K562 (cell line): ENCODE measurements around the gene RNF215. TPM values are rescaled to one million over a fixed set of nuclear protein-coding genes. Genes with fewer than 3 reads are reported as not detected.
A peak's percentile ranks its signal among the peaks of the same experiment; 100 is the strongest.

Experiments used
- C11orf30 ChIP-seq: fragments of 450-650 bp; IDR thresholded peaks from 2 replicates; pipeline ENCODE4 v1.6.1; 2016; ENCODE audit warnings: low read depth, mild to moderate bottlenecking
- EWSR1 ChIP-seq: fragments of 450-650 bp; IDR thresholded peaks from 2 replicates; pipeline ENCODE4 v1.6.1; 2018; ENCODE audit warnings: borderline replicate concordance, mild to moderate bottlenecking, low read depth, moderate library complexity; ENCODE audit not compliant: partially characterized antibody
- HSF4 ChIP-seq: fragments of 250-450 bp; sonication (Bioruptor Pico); IDR thresholded peaks from 2 replicates; pipeline ENCODE4 v2.1.2; 2022; ENCODE audit warnings: mild to moderate bottlenecking, moderate library complexity, borderline replicate concordance
- JUND ChIP-seq, 2 experiments: IDR thresholded peaks; 2 replicates in 1 of 2; 3 replicates in 1 of 2; pipeline ENCODE4 v1.6.1; 2011; ENCODE audit warnings: borderline replicate concordance in 2 of 2, low read depth in 2 of 2, low read length in 2 of 2, improper control_type of control experiment in 1 of 2, missing biosample characterization in 1 of 2, missing genetic modification characterization in 1 of 2, missing genetic modification reagents in 1 of 2
- KDM1A ChIP-seq, 2 experiments: fragments of 450-650 bp; IDR thresholded peaks; 2 replicates each; pipeline ENCODE4 v1.6.1; 2016; ENCODE audit warnings: mild to moderate bottlenecking in 2 of 2
- OTX1 ChIP-seq: fragments of 450-650 bp; formaldehyde crosslinking; IDR thresholded peaks from 2 replicates; pipeline ENCODE4 v1.4.0; 2022; ENCODE audit warnings: mild to moderate bottlenecking
- PBX2 ChIP-seq, 2 experiments: IDR thresholded peaks in 1 of 2; conservative IDR thresholded peaks in 1 of 2; 2 replicates each; pipeline ENCODE4 v1.6.1; 2016; ENCODE audit warnings: low read depth in 2 of 2, mild to moderate bottlenecking in 1 of 2, missing compliant biosample characterization in 1 of 2, missing genetic modification characterization in 1 of 2, moderate library complexity in 1 of 2
- SNAPC5 ChIP-seq: fragments of 250-450 bp; sonication (Bioruptor Pico); IDR thresholded peaks from 2 replicates; pipeline ENCODE4 v1.8.0; 2021; ENCODE audit warnings: moderate library complexity, mild to moderate bottlenecking, inconsistent platforms
- SRSF7 ChIP-seq: fragments of 200-400 bp; formaldehyde crosslinking; optimal IDR thresholded peaks from 2 replicates; pipeline ENCODE3; 2017; ENCODE audit warnings: mild to moderate bottlenecking, low read depth, low read length
- TAL1 ChIP-seq: fragments of 450-650 bp; IDR thresholded peaks from 2 replicates; pipeline ENCODE4 v1.6.1; 2016; ENCODE audit warnings: mild to moderate bottlenecking
- ZNF133 ChIP-seq: fragments of 250-450 bp; sonication (Bioruptor Pico); IDR thresholded peaks from 2 replicates; pipeline ENCODE4 v1.4.0; 2020; ENCODE audit warnings: mild to moderate bottlenecking
- ZNF507 ChIP-seq: conservative IDR thresholded peaks from 2 replicates; pipeline ENCODE4 v1.6.1; 2017; ENCODE audit warnings: missing genetic modification characterization, missing compliant biosample characterization
- polyA plus RNA-seq, 8 experiments: library from polyadenylated mRNA; depleted of rRNA in 4 of 8; stranded (reverse) in 5 of 8; unstranded in 3 of 8; fragments of >200 nt; fragmentation: Nextera tagmentation in 2 of 8; fragmentation: Illumina TruSeq in 1 of 8; extraction: Ambion mirVana in 2 of 8; extraction: Trizol in 1 of 8; gene quantifications; 2 replicates each; pipeline versions ENCODE4 v1.2.1 to v1.2.3, GENCODE V29; 2011 to 2014; ENCODE audit warnings: inconsistent platforms in 1 of 8, missing spikeins in 1 of 8
- total RNA-seq, 7 experiments: library from RNA; depleted of rRNA in 6 of 7; stranded (reverse); fragments of >200 nt in 6 of 7; fragmentation: Illumina TruSeq in 2 of 7; extraction: Trizol in 2 of 7; gene quantifications; 2 replicates each; pipeline versions ENCODE4 v1.2.1 to v1.2.3, GENCODE V29; 2011 to 2021; ENCODE audit warnings: low replicate concordance in 1 of 7
- TF ChIP-seq, protein P1 (sequence below): fragments of 450-650 bp; IDR thresholded peaks from 2 replicates; pipeline ENCODE4 v1.6.1; 2017; ENCODE audit warnings: antibody characterized with exemption, mild to moderate bottlenecking
- TF ChIP-seq, protein P2 (sequence below): fragments of 250-450 bp; sonication (Bioruptor Pico); IDR thresholded peaks from 2 replicates; pipeline ENCODE4 v1.5.0; 2020; ENCODE audit warnings: mild to moderate bottlenecking, borderline replicate concordance

RNF215 gene
- total and polyA plus RNA-seq, 9 of the 15 experiments (the other 6 are each of a cell fraction or from before 2014, with no cell fraction given) = 0.08 to 9.8 (median 2.7) TPM

- TF ChIP-seq SNAPC5 (CRISPR knock-in tag) = no peak
- no peak for TF ChIP-seq OTX1 (CRISPR knock-in tag)
- TF ChIP-seq, protein P1, sequence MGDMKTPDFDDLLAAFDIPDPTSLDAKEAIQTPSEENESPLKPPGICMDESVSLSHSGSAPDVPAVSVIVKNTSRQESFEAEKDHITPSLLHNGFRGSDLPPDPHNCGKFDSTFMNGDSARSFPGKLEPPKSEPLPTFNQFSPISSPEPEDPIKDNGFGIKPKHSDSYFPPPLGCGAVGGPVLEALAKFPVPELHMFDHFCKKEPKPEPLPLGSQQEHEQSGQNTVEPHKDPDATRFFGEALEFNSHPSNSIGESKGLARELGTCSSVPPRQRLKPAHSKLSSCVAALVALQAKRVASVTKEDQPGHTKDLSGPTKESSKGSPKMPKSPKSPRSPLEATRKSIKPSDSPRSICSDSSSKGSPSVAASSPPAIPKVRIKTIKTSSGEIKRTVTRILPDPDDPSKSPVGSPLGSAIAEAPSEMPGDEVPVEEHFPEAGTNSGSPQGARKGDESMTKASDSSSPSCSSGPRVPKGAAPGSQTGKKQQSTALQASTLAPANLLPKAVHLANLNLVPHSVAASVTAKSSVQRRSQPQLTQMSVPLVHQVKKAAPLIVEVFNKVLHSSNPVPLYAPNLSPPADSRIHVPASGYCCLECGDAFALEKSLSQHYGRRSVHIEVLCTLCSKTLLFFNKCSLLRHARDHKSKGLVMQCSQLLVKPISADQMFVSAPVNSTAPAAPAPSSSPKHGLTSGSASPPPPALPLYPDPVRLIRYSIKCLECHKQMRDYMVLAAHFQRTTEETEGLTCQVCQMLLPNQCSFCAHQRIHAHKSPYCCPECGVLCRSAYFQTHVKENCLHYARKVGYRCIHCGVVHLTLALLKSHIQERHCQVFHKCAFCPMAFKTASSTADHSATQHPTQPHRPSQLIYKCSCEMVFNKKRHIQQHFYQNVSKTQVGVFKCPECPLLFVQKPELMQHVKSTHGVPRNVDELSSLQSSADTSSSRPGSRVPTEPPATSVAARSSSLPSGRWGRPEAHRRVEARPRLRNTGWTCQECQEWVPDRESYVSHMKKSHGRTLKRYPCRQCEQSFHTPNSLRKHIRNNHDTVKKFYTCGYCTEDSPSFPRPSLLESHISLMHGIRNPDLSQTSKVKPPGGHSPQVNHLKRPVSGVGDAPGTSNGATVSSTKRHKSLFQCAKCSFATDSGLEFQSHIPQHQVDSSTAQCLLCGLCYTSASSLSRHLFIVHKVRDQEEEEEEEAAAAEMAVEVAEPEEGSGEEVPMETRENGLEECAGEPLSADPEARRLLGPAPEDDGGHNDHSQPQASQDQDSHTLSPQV = 0 out of 2 replicates have a peak, but pooled peaks have one; percentile 28
- TF ChIP-seq ZNF133 = no peak
- no peak for TF ChIP-seq SRSF7
- TF ChIP-seq KDM1A (IDR thresholded peaks at IDR 0.05) = peak; percentile 67 to 74
- TF ChIP-seq, protein P2, sequence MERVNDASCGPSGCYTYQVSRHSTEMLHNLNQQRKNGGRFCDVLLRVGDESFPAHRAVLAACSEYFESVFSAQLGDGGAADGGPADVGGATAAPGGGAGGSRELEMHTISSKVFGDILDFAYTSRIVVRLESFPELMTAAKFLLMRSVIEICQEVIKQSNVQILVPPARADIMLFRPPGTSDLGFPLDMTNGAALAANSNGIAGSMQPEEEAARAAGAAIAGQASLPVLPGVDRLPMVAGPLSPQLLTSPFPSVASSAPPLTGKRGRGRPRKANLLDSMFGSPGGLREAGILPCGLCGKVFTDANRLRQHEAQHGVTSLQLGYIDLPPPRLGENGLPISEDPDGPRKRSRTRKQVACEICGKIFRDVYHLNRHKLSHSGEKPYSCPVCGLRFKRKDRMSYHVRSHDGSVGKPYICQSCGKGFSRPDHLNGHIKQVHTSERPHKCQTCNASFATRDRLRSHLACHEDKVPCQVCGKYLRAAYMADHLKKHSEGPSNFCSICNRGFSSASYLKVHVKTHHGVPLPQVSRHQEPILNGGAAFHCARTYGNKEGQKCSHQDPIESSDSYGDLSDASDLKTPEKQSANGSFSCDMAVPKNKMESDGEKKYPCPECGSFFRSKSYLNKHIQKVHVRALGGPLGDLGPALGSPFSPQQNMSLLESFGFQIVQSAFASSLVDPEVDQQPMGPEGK = no peak
- no peak for TF ChIP-seq ZNF507 (tag)
- TF ChIP-seq C11orf30 = peak; percentile 14; the same call in 1 of the 2 replicates
- no peak for TF ChIP-seq PBX2 (CRISPR knock-in tag; IDR thresholded peaks at IDR 0.05; ENCODE audit: low read depth)
- TF ChIP-seq PBX2 (tag; conservative IDR thresholded peaks at IDR 0.05; ENCODE audit: low read depth) = no peak
- TF ChIP-seq TAL1 = no peak
- TF ChIP-seq JUND (IDR thresholded peaks at IDR 0.05; ENCODE audit: borderline replicate concordance, low read depth, low read length) = peak; percentile 58
- no peak for TF ChIP-seq JUND (tag; IDR thresholded peaks at IDR 0.05; ENCODE audit: borderline replicate concordance, low read depth, low read length)
- TF ChIP-seq HSF4 = no peak
- TF ChIP-seq EWSR1 = no peak
Measured at GRCh38 chr22:30408388-30409102, 21.3 kb upstream of the RNF215 start (continued).
